WTC11 (cell line): ENCODE measurements around the gene LRRN4CL. TPM values are rescaled to one million over a fixed set of nuclear protein-coding genes. Genes with fewer than 3 reads are reported as not detected.

Experiments
- ATAC-seq: fragments of 200-7000 bp; cut with Tn5 transposase; 2 replicates; pipeline ENCODE4 v1.10.0; 2021; ENCODE audit warnings: mild to moderate bottlenecking, moderate library complexity
- CTCF ChIA-PET: fragments of 300-600 bp; sonication (Branson Sonifier 250); formaldehyde crosslinking; loops from one replicate; lab custom pipeline; 2021; ENCODE audit warnings: antibody characterized with exemption; lab: Charles Lee
- POLR2A ChIA-PET: fragments of 350-600 bp; sonication (Branson Sonifier 250); formaldehyde crosslinking; loops from one replicate; lab custom pipeline; 2021; ENCODE audit warnings: antibody characterized with exemption; lab: Charles Lee
- DNase-seq: peaks from one replicate; pipeline ENCODE4 v3.0.0; 2021; ENCODE audit warnings: low spot score
- H3K27ac Mint-ChIP-seq: 2 replicates; pipeline ENCODE4 v1.8.0; 2021; ENCODE audit warnings: mixed read lengths
- H3K27me3 Mint-ChIP-seq: 2 replicates; pipeline ENCODE4 v1.8.0; 2021; ENCODE audit warnings: low read depth, mild to moderate bottlenecking, moderate library complexity, mixed read lengths
- H3K36me3 Mint-ChIP-seq: 2 replicates; pipeline ENCODE4 v1.8.0; 2021; ENCODE audit warnings: mixed read lengths
- H3K4me1 Mint-ChIP-seq: 2 replicates; pipeline ENCODE4 v1.8.0; 2022; ENCODE audit warnings: mixed read lengths
- H3K4me3 Mint-ChIP-seq: 2 replicates; pipeline ENCODE4 v1.8.0; 2021; ENCODE audit warnings: mild to moderate bottlenecking, moderate library complexity, mixed read lengths
- H3K9me3 Mint-ChIP-seq: 2 replicates; pipeline ENCODE4 v1.8.0; 2021; ENCODE audit warnings: mixed read lengths
- AR ChIP-seq: fragments of 250-450 bp; sonication (Bioruptor Pico); IDR thresholded peaks from 2 replicates; pipeline ENCODE4 v1.9.0; 2021; ENCODE audit warnings: mild to moderate bottlenecking
- CREB1 ChIP-seq: sonication (generic); formaldehyde crosslinking; IDR thresholded peaks from 2 replicates; pipeline ENCODE4 v1.8.0; 2023; ENCODE audit warnings: mild to moderate bottlenecking, missing genetic modification reagents
- E2F5 ChIP-seq: sonication (generic); formaldehyde crosslinking; IDR thresholded peaks from 2 replicates; pipeline ENCODE4 v1.8.1; 2022; ENCODE audit warnings: mild to moderate bottlenecking, moderate library complexity, missing genetic modification reagents
- ELF4 ChIP-seq: sonication (generic); formaldehyde crosslinking; IDR thresholded peaks from 2 replicates; pipeline ENCODE4 v1.8.1; 2022; ENCODE audit warnings: low read depth, mild to moderate bottlenecking, moderate library complexity, missing genetic modification reagents
- FOXK1 ChIP-seq: sonication (generic); formaldehyde crosslinking; IDR thresholded peaks from 2 replicates; pipeline ENCODE4 v1.8.0; 2022; ENCODE audit warnings: mild to moderate bottlenecking, moderate library complexity, missing genetic modification reagents
- FOXP1 ChIP-seq: sonication (generic); formaldehyde crosslinking; IDR thresholded peaks from 2 replicates; pipeline ENCODE4 v1.8.0; 2022; ENCODE audit warnings: missing genetic modification reagents, mild to moderate bottlenecking, moderate library complexity, borderline replicate concordance
- FOXP4 ChIP-seq: sonication (generic); formaldehyde crosslinking; IDR thresholded peaks from 2 replicates; pipeline ENCODE4 v1.8.0; 2022; ENCODE audit warnings: mild to moderate bottlenecking, missing genetic modification reagents
- GRHL2 ChIP-seq: fragments of 250-450 bp; sonication (Bioruptor Pico); IDR thresholded peaks from 2 replicates; pipeline ENCODE4 v1.8.0; 2022; ENCODE audit warnings: mild to moderate bottlenecking, moderate library complexity; ENCODE audit not compliant: insufficient replicate concordance, severe bottlenecking
- HMGA2 ChIP-seq: fragments of 250-450 bp; sonication (Bioruptor Pico); IDR thresholded peaks from 2 replicates; pipeline ENCODE4 v1.4.0; 2021; ENCODE audit warnings: mild to moderate bottlenecking, moderate library complexity
- JAZF1 ChIP-seq: fragments of 250-450 bp; sonication (Bioruptor Pico); IDR thresholded peaks from 2 replicates; pipeline ENCODE4 v1.9.0; 2021; ENCODE audit warnings: moderate library complexity, mild to moderate bottlenecking, inconsistent platforms
- KAT7 ChIP-seq: sonication (generic); formaldehyde crosslinking; IDR thresholded peaks from 2 replicates; pipeline ENCODE4 v1.8.1; 2023; ENCODE audit warnings: missing genetic modification reagents, mild to moderate bottlenecking, borderline replicate concordance
- MYBL2 ChIP-seq: sonication (generic); formaldehyde crosslinking; IDR thresholded peaks from 2 replicates; pipeline ENCODE4 v1.8.1; 2023; ENCODE audit warnings: mild to moderate bottlenecking, moderate library complexity, missing genetic modification reagents
- NFE2L1 ChIP-seq: sonication (generic); formaldehyde crosslinking; IDR thresholded peaks from 2 replicates; pipeline ENCODE4 v1.8.1; 2023; ENCODE audit warnings: missing genetic modification reagents
- NFYB ChIP-seq: sonication (generic); formaldehyde crosslinking; conservative IDR thresholded peaks from 2 replicates; pipeline ENCODE4 v1.8.0; 2022; ENCODE audit warnings: low read depth, missing genetic modification reagents
- NR1H2 ChIP-seq: sonication (generic); formaldehyde crosslinking; IDR thresholded peaks from 2 replicates; pipeline ENCODE4 v1.9.0; 2021; ENCODE audit warnings: mild to moderate bottlenecking, moderate library complexity, missing genetic modification reagents
- PREB ChIP-seq: sonication (generic); formaldehyde crosslinking; IDR thresholded peaks from 2 replicates; pipeline ENCODE4 v1.8.1; 2022; ENCODE audit warnings: mild to moderate bottlenecking, missing genetic modification reagents, moderate library complexity, borderline replicate concordance
- RELA ChIP-seq: sonication (generic); formaldehyde crosslinking; IDR thresholded peaks from 2 replicates; pipeline ENCODE4 v1.8.1; 2022; ENCODE audit warnings: missing genetic modification reagents, mild to moderate bottlenecking, borderline replicate concordance
- STAT6 ChIP-seq: sonication (generic); formaldehyde crosslinking; conservative IDR thresholded peaks from 2 replicates; pipeline ENCODE4 v1.8.1; 2023; ENCODE audit warnings: mild to moderate bottlenecking, low read depth, missing genetic modification reagents, moderate library complexity
- TP53 ChIP-seq: sonication (generic); formaldehyde crosslinking; IDR thresholded peaks from 2 replicates; pipeline ENCODE4 v1.8.1; 2023; ENCODE audit warnings: mild to moderate bottlenecking, missing genetic modification reagents
- ZNF281 ChIP-seq: sonication (generic); formaldehyde crosslinking; IDR thresholded peaks from 2 replicates; pipeline ENCODE4 v1.8.0; 2023; ENCODE audit warnings: mild to moderate bottlenecking, missing genetic modification reagents
- ZNF317 ChIP-seq: sonication (generic); formaldehyde crosslinking; IDR thresholded peaks from 2 replicates; pipeline ENCODE4 v1.8.1; 2023; ENCODE audit warnings: low read depth, mild to moderate bottlenecking, moderate library complexity, missing genetic modification reagents, borderline replicate concordance
- ZNF396 ChIP-seq: fragments of 250-450 bp; sonication (Bioruptor Pico); IDR thresholded peaks from 2 replicates; pipeline ENCODE4 v1.8.0; 2021; ENCODE audit warnings: mild to moderate bottlenecking, moderate library complexity, borderline replicate concordance
- ZNF423 ChIP-seq: fragments of 250-450 bp; sonication (Bioruptor Pico); IDR thresholded peaks from 2 replicates; pipeline ENCODE4 v2.1.2; 2022; ENCODE audit warnings: mild to moderate bottlenecking, moderate library complexity
- total RNA-seq: library from RNA; stranded (reverse); gene quantifications from 3 replicates; pipeline ENCODE4 v1.2.3, GENCODE V29; 2021

Gene LRRN4CL
- total RNA-seq, 1 experiment from 2014 or later, result 0.39 TPM

- H3K27ac Mint-ChIP-seq, result peak within 1 kb of the TSS; percentile 95
- ATAC-seq (peak; percentile 79), DNase-seq (peak; percentile 97)
- H3K27me3 Mint-ChIP-seq, result no peaks in the 10 kb centered on the region
- peak within 1 kb of the TSS; percentile 97 for H3K4me3 Mint-ChIP-seq
- ChIA-PET CTCF (interaction anchor here (0.6 to 2.2 kb wide), 20 partner anchors 12 to 324 kb away, joined by 3 to 10 read pairs (median 5); partner anchors contain the start of genes B3GAT3, BSCL2, EML3 and GANAB), POLR2A (interaction anchor here (0.5 to 3.2 kb wide), 37 partner anchors 9 to 416 kb away, joined by 3 to 42 read pairs (median 6); partner anchors contain the start of genes B3GAT3, BSCL2, EEF1G and GANAB)
- peaks cover 30% of the 10 kb centered on the region for H3K36me3 Mint-ChIP-seq
- no peaks in the 10 kb centered on the region for H3K9me3 Mint-ChIP-seq
- peaks cover 20% of the 10 kb centered on the region for H3K4me1 Mint-ChIP-seq
- TF ChIP-seq CREB1 (CRISPR knock-in tag) (no peak), HMGA2 (CRISPR knock-in tag) (peak; percentile 26; the same call in 1 of the 2 replicates), AR (peak; percentile 93), JAZF1 (CRISPR knock-in tag) (no peak), FOXP1 (CRISPR knock-in tag) (no peak; the same call in none of the 2 replicates), ELF4 (CRISPR knock-in tag) (no peak), MYBL2 (CRISPR knock-in tag) (peak; percentile 88), NFYB (CRISPR knock-in tag) (peak; percentile 80), FOXK1 (CRISPR knock-in tag) (peak; percentile 46; the same call in 1 of the 2 replicates), TP53 (CRISPR knock-in tag) (no peak), ZNF423 (CRISPR knock-in tag) (no peak), RELA (CRISPR knock-in tag) (no peak), ZNF396 (CRISPR knock-in tag) (no peak), FOXP4 (CRISPR knock-in tag) (peak; percentile 27; the same call in 1 of the 2 replicates), NR1H2 (no peak), ZNF317 (CRISPR knock-in tag) (no peak), ZNF281 (no peak), E2F5 (CRISPR knock-in tag) (0 out of 2 replicates have a peak, but pooled peaks have one; percentile 21), PREB (CRISPR knock-in tag) (no peak), NFE2L1 (CRISPR knock-in tag) (peak; percentile 11; the same call in 1 of the 2 replicates), STAT6 (CRISPR knock-in tag) (no peak), KAT7 (0 out of 2 replicates have a peak, but pooled peaks have one; percentile 4), GRHL2 (CRISPR knock-in tag) (no peak)
Observed at GRCh38 chr11:62665075-62665598, 24.2 kb downstream of the LRRN4CL start, which contains the start of the genes C11orf98 and CSKMT. TSS of gene C11orf98 (minus strand) at chr11:62665210. CDS start at chr11:62665169, 41 bp downstream. TSS of gene CSKMT (plus strand) at chr11:62665312. CDS start at chr11:62665880, 568 bp downstream.
